PC-3 (cell line): ENCODE results near the gene TSN. TPM values are rescaled to one million over a fixed set of nuclear protein-coding genes. Genes with fewer than 3 reads are reported as not detected.

Experiments used
- ATAC-seq: fragments of 200-7000 bp; cut with Tn5 transposase; 2 replicates; pipeline ENCODE4 v1.9.1; 2020; ENCODE audit warnings: mild to moderate bottlenecking, moderate library complexity
- BruUV-seq: library from RNA; stranded (reverse); fragments of 400-500 nt; replicated peaks from 2 replicates; lab custom pipeline; 2021; lab: Mats Ljungman, UMichigan
- CTCF ChIA-PET: fragments of 300-600 bp; sonication (Branson Sonifier 250); formaldehyde crosslinking; loops from one replicate; lab custom pipeline; 2022; ENCODE audit warnings: antibody characterized with exemption; lab: Charles Lee
- POLR2A ChIA-PET: fragments of 300-600 bp; sonication (Branson Sonifier 250); formaldehyde crosslinking; loops from one replicate; lab custom pipeline; 2022; ENCODE audit warnings: antibody characterized with exemption; ENCODE audit not compliant: unreplicated experiment; lab: Charles Lee
- DNase-seq: peaks from one replicate; pipeline ENCODE4 v3.0.0-alpha.2; 2015
- H2AFZ ChIP-seq: fragments of 300-600 bp; sonication (generic); 2 replicates; pipeline ENCODE4 v1.6.0; 2016; ENCODE audit warnings: antibody characterized with exemption, low read length
- H3F3A ChIP-seq: fragments of 300-600 bp; sonication (generic); one replicate; pipeline ENCODE4 v1.6.0; 2017; ENCODE audit warnings: antibody characterized with exemption, low read length, control low read depth, mild to moderate bottlenecking; ENCODE audit not compliant: unreplicated experiment
- H3K27ac ChIP-seq: fragments of 300-600 bp; sonication (generic); 2 replicates; pipeline ENCODE4 v1.5.1; 2016; ENCODE audit warnings: mild to moderate bottlenecking, low read length
- H3K27me3 ChIP-seq: fragments of 300-600 bp; sonication (generic); 2 replicates; pipeline ENCODE4 v1.6.1; 2016; ENCODE audit warnings: low read length, mixed read lengths
- H3K36me3 ChIP-seq: fragments of 300-600 bp; sonication (generic); 2 replicates; pipeline ENCODE4 v1.6.1; 2016; ENCODE audit warnings: low read depth, mixed run types, low read length, mixed read lengths
- H3K4me1 ChIP-seq: fragments of 300-600 bp; sonication (generic); 2 replicates; pipeline ENCODE4 v1.5.1; 2016; ENCODE audit warnings: low read length; ENCODE audit not compliant: insufficient read depth
- H3K4me2 ChIP-seq: fragments of 300-600 bp; sonication (generic); 2 replicates; pipeline ENCODE4 v1.6.0; 2016; ENCODE audit warnings: low read length
- H3K4me3 ChIP-seq: fragments of 300-600 bp; sonication (generic); 2 replicates; pipeline ENCODE4 v1.5.1; 2016; ENCODE audit warnings: mild to moderate bottlenecking, low read length, mixed read lengths
- H3K79me2 ChIP-seq: fragments of 300-600 bp; sonication (generic); 2 replicates; pipeline ENCODE4 v1.6.1; 2017; ENCODE audit warnings: low read length, mixed read lengths
- H3K9ac ChIP-seq: fragments of 300-600 bp; sonication (generic); 2 replicates; pipeline ENCODE4 v1.6.0; 2016; ENCODE audit warnings: mild to moderate bottlenecking, low read length
- H3K9me2 ChIP-seq: fragments of 300-600 bp; sonication (generic); replicated peaks from 2 replicates; pipeline ENCODE4 v1.6.1; 2016; ENCODE audit warnings: mixed run types, low read length, mixed read lengths
- H3K9me3 ChIP-seq: fragments of 300-600 bp; sonication (generic); 2 replicates; pipeline ENCODE4 v1.6.1; 2016; ENCODE audit warnings: low read length, mixed read lengths
- H4K20me1 ChIP-seq: fragments of 300-600 bp; sonication (generic); 2 replicates; pipeline ENCODE4 v1.6.1; 2016; ENCODE audit warnings: low read length, mixed read lengths
- EZH2 ChIP-seq: fragments of 300-600 bp; sonication (generic); IDR thresholded peaks from one replicate; pipeline ENCODE4 v1.6.1; 2017; ENCODE audit warnings: antibody characterized with exemption, mild to moderate bottlenecking, low read length; ENCODE audit not compliant: unreplicated experiment
- EZH2phosphoT487 ChIP-seq: fragments of 300-600 bp; sonication (generic); IDR thresholded peaks from 2 replicates; pipeline ENCODE4 v1.6.1; 2018; ENCODE audit warnings: mild to moderate bottlenecking, antibody characterized with exemption, low read length, borderline replicate concordance
- intact Hi-C: fragments of 100-400 bp; cut with micrococcal nuclease; formaldehyde crosslinking; loops from 2 replicates; pipeline ENCODE4 v1.9.0; 2023
- total RNA-seq: library from RNA; depleted of rRNA; stranded (reverse); fragments of >200 nt; gene quantifications from 2 replicates; pipeline ENCODE4 v1.2.3, GENCODE V29; 2014
- TF ChIP-seq, protein P1 (sequence below): fragments of 300-600 bp; sonication (generic); conservative IDR thresholded peaks from 2 replicates; pipeline ENCODE4 v1.5.1; 2017; ENCODE audit warnings: antibody characterized with exemption, low read depth, mild to moderate bottlenecking, low read length

Gene TSN
- total RNA-seq, 1 experiment from 2014 or later = 55.0 TPM

- Histone ChIP-seq H3K9me2 (no peaks in the 10 kb centered on the region), H3K79me2 (peaks cover 40% of the 10 kb centered on the region), H3K27ac (0 out of 2 replicates have a peak overlapping the region, but pooled peaks have one; percentile 68), H3K9me3 (no peaks in the 10 kb centered on the region), H3K4me1 (peaks cover 9% of the 10 kb centered on the region), H3K4me3 (peak overlapping the region; percentile 100), H3K4me2 (peak overlapping the region; percentile 90), H3K9ac (peak overlapping the region; percentile 100), H3K36me3 (peaks cover 32% of the 10 kb centered on the region; the same call in 1 of the 2 replicates), H3K27me3 (no peaks in the 10 kb centered on the region), H4K20me1 (peaks cover 16% of the 10 kb centered on the region), H2AFZ (no peak overlapping the region), H3F3A (no peaks in the 10 kb centered on the region)
- POLR2A ChIA-PET = no interaction called here
- no TSS peak for BruUV-seq
- DNase-seq (peak; percentile 50), ATAC-seq (no peak)
- intact Hi-C loops = loop anchor here (1.0 to 2.0 kb wide), 2 partner anchors 19 to 204 kb away; partner anchors contain the start of gene TSN
- CTCF ChIA-PET = no interaction called here
- TF ChIP-seq, protein P1, sequence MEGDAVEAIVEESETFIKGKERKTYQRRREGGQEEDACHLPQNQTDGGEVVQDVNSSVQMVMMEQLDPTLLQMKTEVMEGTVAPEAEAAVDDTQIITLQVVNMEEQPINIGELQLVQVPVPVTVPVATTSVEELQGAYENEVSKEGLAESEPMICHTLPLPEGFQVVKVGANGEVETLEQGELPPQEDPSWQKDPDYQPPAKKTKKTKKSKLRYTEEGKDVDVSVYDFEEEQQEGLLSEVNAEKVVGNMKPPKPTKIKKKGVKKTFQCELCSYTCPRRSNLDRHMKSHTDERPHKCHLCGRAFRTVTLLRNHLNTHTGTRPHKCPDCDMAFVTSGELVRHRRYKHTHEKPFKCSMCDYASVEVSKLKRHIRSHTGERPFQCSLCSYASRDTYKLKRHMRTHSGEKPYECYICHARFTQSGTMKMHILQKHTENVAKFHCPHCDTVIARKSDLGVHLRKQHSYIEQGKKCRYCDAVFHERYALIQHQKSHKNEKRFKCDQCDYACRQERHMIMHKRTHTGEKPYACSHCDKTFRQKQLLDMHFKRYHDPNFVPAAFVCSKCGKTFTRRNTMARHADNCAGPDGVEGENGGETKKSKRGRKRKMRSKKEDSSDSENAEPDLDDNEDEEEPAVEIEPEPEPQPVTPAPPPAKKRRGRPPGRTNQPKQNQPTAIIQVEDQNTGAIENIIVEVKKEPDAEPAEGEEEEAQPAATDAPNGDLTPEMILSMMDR = peak; percentile 56
- TF ChIP-seq EZH2 (no peak), EZH2phosphoT487 (no peak)
These were observed 19.9 kb upstream of the TSN start for GRCh38 chr2:121735518-121736074.

GRCh38 chr2:121736140-121736461 is 19.4 kb upstream of the TSN start:
- ATAC-seq = no peak
- H3K9ac ChIP-seq = peak overlapping the region; percentile 100
- peaks cover 40% of the 10 kb centered on the region for H3K79me2 ChIP-seq
- H3K36me3 ChIP-seq = peaks cover 27% of the 10 kb centered on the region; the same call in 1 of the 2 replicates
- peak overlapping the region; percentile 68 for H3K27ac ChIP-seq
- no peaks in the 10 kb centered on the region for H3K9me3 ChIP-seq
- H3K4me1 ChIP-seq = peaks cover 9% of the 10 kb centered on the region
- H2AFZ ChIP-seq = peak overlapping the region; percentile 88
- H3K9me2 ChIP-seq = no peaks in the 10 kb centered on the region
- TSS peak; percentile 64 for BruUV-seq
- TF ChIP-seq, protein P1 = no peak
- TF ChIP-seq EZH2phosphoT487 (no peak), EZH2 (no peak)
- H3F3A ChIP-seq = no peaks in the 10 kb centered on the region
- H3K4me3 ChIP-seq = peak overlapping the region; percentile 100
- H3K4me2 ChIP-seq = peak overlapping the region; percentile 90
- POLR2A ChIA-PET = interaction anchor here (0.7 kb wide), 1 partner anchor 372 kb away, joined by 21 read pairs; no protein-coding TSS in a partner anchor
- CTCF ChIA-PET = interaction anchor here (0.7 kb wide), 2 partner anchors 88 to 170 kb away, joined by 5 to 22 read pairs; no protein-coding TSS in a partner anchor
- DNase-seq = no peak
- H3K27me3 ChIP-seq = no peaks in the 10 kb centered on the region
- H4K20me1 ChIP-seq = peaks cover 16% of the 10 kb centered on the region
- intact Hi-C loops = loop anchor here (1.0 to 2.0 kb wide), 2 partner anchors 19 to 205 kb away; partner anchors contain the start of gene TSN
